IMR-90 (cell line): ENCODE data around the gene TRDMT1. TPM values are rescaled to one million over a fixed set of nuclear protein-coding genes. Genes with fewer than 3 reads are reported as not detected.

Experiments
- ATAC-seq: fragments of 200-7000 bp; cut with Tn5 transposase; 2 replicates; pipeline ENCODE4 v1.9.1; 2020; ENCODE audit warnings: low read depth, mild to moderate bottlenecking, moderate library complexity
- BruUV-seq: library from RNA; stranded (reverse); fragments of 400-500 nt; replicated peaks from 2 replicates; lab custom pipeline; 2021; lab: Mats Ljungman, UMichigan
- CTCF ChIA-PET: fragments of 300-600 bp; formaldehyde crosslinking; extraction: SDS; loops from one replicate; lab custom pipeline; 2021; ENCODE audit warnings: antibody characterized with exemption; lab: Yijun Ruan, JAX
- POLR2A ChIA-PET: fragments of 300-600 bp; sonication (Branson Sonifier 250); formaldehyde crosslinking; loops from one replicate; lab custom pipeline; 2022; ENCODE audit warnings: antibody characterized with exemption; ENCODE audit not compliant: unreplicated experiment; lab: Charles Lee
- DNase-seq: peaks from one replicate; pipeline ENCODE4 v3.0.0; 2013
- H2AFZ ChIP-seq: replicated peaks from 2 replicates; pipeline ENCODE3; 2013; ENCODE audit warnings: low read length, mild to moderate bottlenecking; ENCODE audit not compliant: poor library complexity
- H2AK5ac ChIP-seq: 2 replicates; pipeline ENCODE4 v1.6.1; 2013; ENCODE audit warnings: low read depth, low read length, inconsistent platforms
- H2AK9ac ChIP-seq: replicated peaks from 2 replicates; pipeline ENCODE3; 2013; ENCODE audit warnings: mild to moderate bottlenecking, low read depth, low read length, moderate library complexity; ENCODE audit not compliant: poor library complexity
- H2BK120ac ChIP-seq: 2 replicates; pipeline ENCODE4 v1.6.1; 2013; ENCODE audit warnings: low read depth, low read length, inconsistent platforms
- H2BK15ac ChIP-seq: 3 replicates; pipeline ENCODE4 v1.6.1; 2013; ENCODE audit warnings: low read depth, low read length, inconsistent platforms
- H2BK20ac ChIP-seq: 2 replicates; pipeline ENCODE4 v1.6.1; 2013; ENCODE audit warnings: low read depth, mild to moderate bottlenecking, inconsistent platforms, low read length, moderate library complexity
- H2BK5ac ChIP-seq: 2 replicates; pipeline ENCODE4 v1.6.1; 2013; ENCODE audit warnings: mild to moderate bottlenecking, low read depth, low read length, inconsistent platforms; ENCODE audit not compliant: poor library complexity, severe bottlenecking
- H3K14ac ChIP-seq: replicated peaks from 2 replicates; pipeline ENCODE4 v1.6.1; 2013; ENCODE audit warnings: low read depth, low read length, inconsistent platforms
- H3K18ac ChIP-seq: 2 replicates; pipeline ENCODE4 v1.6.1; 2013; ENCODE audit warnings: low read depth, low read length, control low read depth
- H3K23ac ChIP-seq: 2 replicates; pipeline ENCODE4 v1.6.1; 2013; ENCODE audit warnings: low read depth, low read length, inconsistent platforms
- H3K27ac ChIP-seq: 2 replicates; pipeline ENCODE4 v1.5.1; 2013; ENCODE audit warnings: mild to moderate bottlenecking, control low read depth, low read length; ENCODE audit not compliant: insufficient read depth
- H3K27me3 ChIP-seq: 2 replicates; pipeline ENCODE4 v1.6.1; 2013; ENCODE audit warnings: low read length; ENCODE audit not compliant: control insufficient read depth, insufficient read depth
- H3K36me3 ChIP-seq: 2 replicates; pipeline ENCODE4 v1.6.1; 2013; ENCODE audit warnings: low read length, mixed read lengths; ENCODE audit not compliant: control insufficient read depth, insufficient read depth
- H3K4ac ChIP-seq: 2 replicates; pipeline ENCODE4 v1.6.1; 2013; ENCODE audit warnings: low read depth, low read length, inconsistent platforms
- H3K4me1 ChIP-seq: 2 replicates; pipeline ENCODE4 v1.6.1; 2013; ENCODE audit warnings: low read length, mixed read lengths; ENCODE audit not compliant: control insufficient read depth, insufficient read depth
- H3K4me2 ChIP-seq: 2 replicates; pipeline ENCODE4 v1.6.1; 2013; ENCODE audit warnings: low read depth, mild to moderate bottlenecking, control low read depth, low read length, moderate library complexity
- H3K4me3 ChIP-seq: 2 replicates; pipeline ENCODE4 v1.5.1; 2013; ENCODE audit warnings: low read depth, mild to moderate bottlenecking, control low read depth, low read length, moderate library complexity; ENCODE audit not compliant: insufficient read depth
- H3K56ac ChIP-seq: 2 replicates; pipeline ENCODE4 v1.6.1; 2013; ENCODE audit warnings: low read length, inconsistent platforms; ENCODE audit not compliant: insufficient read depth; ENCODE audit errors: extremely low read depth
- H3K79me1 ChIP-seq, 2 experiments: 2 replicates each; pipeline ENCODE4 v1.6.1; 2013; ENCODE audit warnings: low read length in 2 of 2, inconsistent platforms in 1 of 2, low read depth in 1 of 2
- H3K9ac ChIP-seq: 2 replicates; pipeline ENCODE4 v1.6.1; 2013; ENCODE audit warnings: low read depth, low read length, control low read depth
- H3K9me1 ChIP-seq: 2 replicates; pipeline ENCODE4 v1.6.1; 2013; ENCODE audit warnings: low read length, inconsistent platforms; ENCODE audit not compliant: insufficient read depth
- H3K9me3 ChIP-seq: 2 replicates; pipeline ENCODE4 v1.6.1; 2013; ENCODE audit warnings: low read length; ENCODE audit not compliant: control insufficient read depth, insufficient read depth
- H4K20me1 ChIP-seq: 2 replicates; pipeline ENCODE4 v1.6.1; 2013; ENCODE audit warnings: low read length, inconsistent platforms; ENCODE audit not compliant: insufficient read depth
- H4K5ac ChIP-seq: 2 replicates; pipeline ENCODE4 v1.6.1; 2013; ENCODE audit warnings: mild to moderate bottlenecking, low read depth, low read length, control low read depth
- H4K8ac ChIP-seq, 2 experiments: 2 replicates each; pipeline ENCODE4 v1.6.1; 2013; ENCODE audit warnings: low read depth in 2 of 2, low read length in 2 of 2, control low read depth in 1 of 2, inconsistent platforms in 1 of 2
- H4K91ac ChIP-seq: 2 replicates; pipeline ENCODE4 v1.6.1; 2013; ENCODE audit warnings: low read depth, low read length, inconsistent platforms; ENCODE audit not compliant: insufficient read depth
- CHD1 ChIP-seq: IDR thresholded peaks from 2 replicates; pipeline ENCODE4 v1.6.1; 2012; ENCODE audit warnings: low read depth, low read length, improper control_type of control experiment
- ELK1 ChIP-seq: fragments of 150-350 bp; IDR thresholded peaks from 2 replicates; pipeline ENCODE4 v1.6.1; 2016; ENCODE audit warnings: low read depth, mild to moderate bottlenecking, low read length, moderate library complexity, borderline replicate concordance
- SMC3 ChIP-seq: fragments of 150-350 bp; IDR thresholded peaks from 2 replicates; pipeline ENCODE4 v1.6.1; 2016; ENCODE audit warnings: low read depth, mild to moderate bottlenecking, antibody characterized with exemption, low read length, moderate library complexity
- WGBS, 2 experiments: methylation state at CpG; one replicate each; pipeline versions ENCODE4 v1.1.5 to v1.1.7; 2013; ENCODE audit warnings: missing lambda C conversion rate in 2 of 2; ENCODE audit not compliant: insufficient read length in 1 of 2; ENCODE audit errors: extremely low coverage in 2 of 2; 5-methylcytosine and 5-hydroxymethylcytosine counted together
- dilution Hi-C: fragments of 300-500 bp; cut with HindIII; formaldehyde crosslinking; loops from one replicate; pipeline ENCODE4 v1.14.3; 2018; ENCODE audit warnings: low sequenced_read_pairs; ENCODE audit not compliant: unreplicated experiment
- in situ Hi-C: fragments of 300-500 bp; cut with MboI; formaldehyde crosslinking; loops from 3 replicates; pipeline ENCODE4 v1.14.3; 2019; ENCODE audit warnings: low sequenced_read_pairs, inconsistent platforms, mixed read lengths
- intact Hi-C: fragments of 100-400 bp; cut with micrococcal nuclease; formaldehyde crosslinking; loops from 2 replicates; pipeline ENCODE4 v1.10.0; 2022
- polyA plus RNA-seq, 3 experiments: library from polyadenylated mRNA; depleted of rRNA; stranded (reverse); fragments of >200 nt; gene quantifications; 2 replicates each; pipeline ENCODE4 v1.2.3, GENCODE V29; 2012; ENCODE audit warnings: low replicate concordance in 1 of 3
- total RNA-seq: library from RNA; depleted of rRNA; stranded (reverse); fragments of >200 nt; gene quantifications from 2 replicates; pipeline ENCODE4 v1.2.3, GENCODE V29; 2012
- TF ChIP-seq, protein P1 (sequence below): conservative IDR thresholded peaks from 2 replicates; pipeline ENCODE4 v1.5.1; 2012; ENCODE audit warnings: mild to moderate bottlenecking, low read depth, low read length, improper control_type of control experiment

Gene TRDMT1
- total and polyA plus RNA-seq, 2 of the 4 experiments (the other 2 are of a cell fraction), result 2.1 to 4.7 TPM

- H2BK5ac ChIP-seq, result no peak overlapping the region
- H2AK5ac ChIP-seq, result no peak overlapping the region
- H2AFZ ChIP-seq, result no peak overlapping the region
- H3K9me3 ChIP-seq, result peaks cover 3% of the 10 kb centered on the region; the same call in 1 of the 2 replicates
- no peak overlapping the region for H3K27ac ChIP-seq
- dilution Hi-C loops (no loop called here), intact Hi-C loops (no loop called here), in situ Hi-C loops (no loop called here)
- H2BK20ac ChIP-seq, result no peak overlapping the region
- no peak overlapping the region for H3K23ac ChIP-seq
- H3K4ac ChIP-seq, result no peak overlapping the region
- peaks cover 32% of the 10 kb centered on the region for H4K20me1 ChIP-seq
- no peak overlapping the region for H3K4me3 ChIP-seq
- POLR2A ChIA-PET, result no interaction called here
- no peak for TF ChIP-seq CHD1
- TF ChIP-seq SMC3, result no peak
- TF ChIP-seq, protein P1, sequence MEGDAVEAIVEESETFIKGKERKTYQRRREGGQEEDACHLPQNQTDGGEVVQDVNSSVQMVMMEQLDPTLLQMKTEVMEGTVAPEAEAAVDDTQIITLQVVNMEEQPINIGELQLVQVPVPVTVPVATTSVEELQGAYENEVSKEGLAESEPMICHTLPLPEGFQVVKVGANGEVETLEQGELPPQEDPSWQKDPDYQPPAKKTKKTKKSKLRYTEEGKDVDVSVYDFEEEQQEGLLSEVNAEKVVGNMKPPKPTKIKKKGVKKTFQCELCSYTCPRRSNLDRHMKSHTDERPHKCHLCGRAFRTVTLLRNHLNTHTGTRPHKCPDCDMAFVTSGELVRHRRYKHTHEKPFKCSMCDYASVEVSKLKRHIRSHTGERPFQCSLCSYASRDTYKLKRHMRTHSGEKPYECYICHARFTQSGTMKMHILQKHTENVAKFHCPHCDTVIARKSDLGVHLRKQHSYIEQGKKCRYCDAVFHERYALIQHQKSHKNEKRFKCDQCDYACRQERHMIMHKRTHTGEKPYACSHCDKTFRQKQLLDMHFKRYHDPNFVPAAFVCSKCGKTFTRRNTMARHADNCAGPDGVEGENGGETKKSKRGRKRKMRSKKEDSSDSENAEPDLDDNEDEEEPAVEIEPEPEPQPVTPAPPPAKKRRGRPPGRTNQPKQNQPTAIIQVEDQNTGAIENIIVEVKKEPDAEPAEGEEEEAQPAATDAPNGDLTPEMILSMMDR, result no peak
- no peak for TF ChIP-seq ELK1
- H2BK15ac ChIP-seq, result no peak overlapping the region
- DNase-seq, result no peak
- peaks cover 12% of the 10 kb centered on the region for H3K4me1 ChIP-seq
- peaks cover 4% of the 10 kb centered on the region for H3K36me3 ChIP-seq
- H4K8ac ChIP-seq, result no peak overlapping the region
- H3K14ac ChIP-seq, result no peak overlapping the region
- no peak overlapping the region for H3K56ac ChIP-seq
- no peak overlapping the region for H2AK9ac ChIP-seq
- H4K5ac ChIP-seq, result no peak overlapping the region
- H3K9ac ChIP-seq, result no peak overlapping the region
- no peak overlapping the region for H3K4me2 ChIP-seq
- ATAC-seq, result no peak
- no peak overlapping the region for H4K91ac ChIP-seq
- H3K9me1 ChIP-seq, result peaks cover 4% of the 10 kb centered on the region; the same call in 1 of the 2 replicates
- no peaks in the 10 kb centered on the region for H3K27me3 ChIP-seq
- no peaks in the 10 kb centered on the region; a peak in 1 of 4 replicates for H3K79me1 ChIP-seq
- BruUV-seq, result no TSS peak
- H2BK120ac ChIP-seq, result no peak overlapping the region
- no CpG with 5 or more reads among the region's 4 CpGs for WGBS, 2 experiments
- H3K18ac ChIP-seq, result no peak overlapping the region
- CTCF ChIA-PET, result no interaction called here
Measured at GRCh38 chr10:17240616-17241015, 39.1 kb upstream of the TRDMT1 start.
